HepG2 (cell line): Measurements from ENCODE around the gene DNAJB11. TPM values are rescaled to one million over a fixed set of nuclear protein-coding genes. Genes with fewer than 3 reads are reported as not detected.

ENCODE experiments used
- ARHGAP35 ChIP-seq: sonication (generic); formaldehyde crosslinking; IDR thresholded peaks from 2 replicates; pipeline ENCODE4 v1.9.0; 2022; ENCODE audit warnings: mild to moderate bottlenecking, inconsistent platforms, moderate library complexity, missing genetic modification reagents, borderline replicate concordance
- ATF5 ChIP-seq: sonication (generic); formaldehyde crosslinking; IDR thresholded peaks from 2 replicates; pipeline ENCODE4 v1.4.0; 2020; ENCODE audit warnings: mild to moderate bottlenecking, low read depth, missing genetic modification reagents
- KDM5B ChIP-seq: sonication (generic); formaldehyde crosslinking; IDR thresholded peaks from 2 replicates; pipeline ENCODE4 v1.4.0; 2020; ENCODE audit warnings: missing genetic modification reagents, mild to moderate bottlenecking, borderline replicate concordance
- LRRFIP1 ChIP-seq: sonication (generic); formaldehyde crosslinking; conservative IDR thresholded peaks from 2 replicates; pipeline ENCODE4 v1.4.0; 2020; ENCODE audit warnings: missing genetic modification reagents
- MYNN ChIP-seq: sonication (generic); formaldehyde crosslinking; IDR thresholded peaks from 2 replicates; pipeline ENCODE4 v1.4.0; 2020; ENCODE audit warnings: mild to moderate bottlenecking, low read depth, missing genetic modification reagents
- NFATC3 ChIP-seq: sonication (generic); formaldehyde crosslinking; IDR thresholded peaks from 2 replicates; pipeline ENCODE4 v1.5.1; 2020; ENCODE audit warnings: mild to moderate bottlenecking, missing genetic modification reagents
- ZNF432 ChIP-seq: sonication (generic); formaldehyde crosslinking; IDR thresholded peaks from 2 replicates; pipeline ENCODE4 v1.5.0; 2020; ENCODE audit warnings: missing genetic modification reagents, mild to moderate bottlenecking, borderline replicate concordance
- ZNF510 ChIP-seq: sonication (generic); formaldehyde crosslinking; IDR thresholded peaks from 2 replicates; pipeline ENCODE4 v1.4.0; 2020; ENCODE audit warnings: low read depth, mild to moderate bottlenecking, missing genetic modification reagents
- ZNF512 ChIP-seq: sonication (generic); formaldehyde crosslinking; IDR thresholded peaks from 2 replicates; pipeline ENCODE4 v1.4.0; 2020; ENCODE audit warnings: mild to moderate bottlenecking, missing genetic modification reagents
- ZNF709 ChIP-seq: sonication (generic); formaldehyde crosslinking; IDR thresholded peaks from 2 replicates; pipeline ENCODE4 v1.5.0; 2020; ENCODE audit warnings: mild to moderate bottlenecking, missing genetic modification reagents
- ZNF883 ChIP-seq: sonication (generic); formaldehyde crosslinking; IDR thresholded peaks from 2 replicates; pipeline ENCODE4 v1.5.1; 2020; ENCODE audit warnings: mild to moderate bottlenecking, missing genetic modification reagents; ENCODE audit errors: not compliant biosample characterization
- polyA plus RNA-seq, 8 experiments: library from polyadenylated mRNA; depleted of rRNA in 3 of 8; stranded (reverse) in 7 of 8; unstranded in 1 of 8; fragments of >200 nt; fragmentation: Illumina TruSeq in 4 of 8; extraction: Trizol in 4 of 8; gene quantifications; 2 replicates each; pipeline versions ENCODE4 v1.2.1 to v1.2.3, GENCODE V29; 2011 to 2016; ENCODE audit warnings: low read depth in 4 of 8, missing spikeins in 1 of 8, mixed read lengths in 1 of 8; ENCODE audit not compliant: insufficient read depth in 1 of 8
- total RNA-seq, 5 experiments: library from RNA; depleted of rRNA; stranded (reverse); fragments of >200 nt; fragmentation: Illumina TruSeq; extraction: Trizol; gene quantifications; 2 replicates each; pipeline ENCODE4 v1.2.3, GENCODE V29; 2016; ENCODE audit warnings: low read depth in 1 of 5
- TF ChIP-seq, protein P1 (sequence below): sonication (generic); formaldehyde crosslinking; IDR thresholded peaks from 2 replicates; pipeline ENCODE4 v1.5.0; 2020; ENCODE audit warnings: missing genetic modification reagents, mild to moderate bottlenecking, borderline replicate concordance
- TF ChIP-seq, protein P2 (sequence below): sonication (generic); formaldehyde crosslinking; IDR thresholded peaks from 2 replicates; pipeline ENCODE4 v1.8.0; 2022; ENCODE audit warnings: mild to moderate bottlenecking, missing genetic modification reagents
- TF ChIP-seq, protein P3 (sequence below): sonication (generic); formaldehyde crosslinking; IDR thresholded peaks from 2 replicates; pipeline ENCODE4 v1.8.0; 2022; ENCODE audit warnings: missing genetic modification reagents, mild to moderate bottlenecking, borderline replicate concordance
- TF ChIP-seq, protein P4 (sequence below): sonication (generic); formaldehyde crosslinking; IDR thresholded peaks from 2 replicates; pipeline ENCODE4 v1.8.0; 2022; ENCODE audit warnings: mild to moderate bottlenecking, missing genetic modification reagents, moderate library complexity
- TF ChIP-seq, protein P5 (sequence below): sonication (generic); formaldehyde crosslinking; IDR thresholded peaks from 2 replicates; pipeline ENCODE4 v1.4.0; 2020; ENCODE audit warnings: mild to moderate bottlenecking, missing genetic modification reagents

DNAJB11 gene
- total and polyA plus RNA-seq, 2 of the 13 experiments (the other 11 are each of a cell fraction or from before 2014, with no cell fraction given) = 41.0 to 132 TPM

- TF ChIP-seq, protein P1, sequence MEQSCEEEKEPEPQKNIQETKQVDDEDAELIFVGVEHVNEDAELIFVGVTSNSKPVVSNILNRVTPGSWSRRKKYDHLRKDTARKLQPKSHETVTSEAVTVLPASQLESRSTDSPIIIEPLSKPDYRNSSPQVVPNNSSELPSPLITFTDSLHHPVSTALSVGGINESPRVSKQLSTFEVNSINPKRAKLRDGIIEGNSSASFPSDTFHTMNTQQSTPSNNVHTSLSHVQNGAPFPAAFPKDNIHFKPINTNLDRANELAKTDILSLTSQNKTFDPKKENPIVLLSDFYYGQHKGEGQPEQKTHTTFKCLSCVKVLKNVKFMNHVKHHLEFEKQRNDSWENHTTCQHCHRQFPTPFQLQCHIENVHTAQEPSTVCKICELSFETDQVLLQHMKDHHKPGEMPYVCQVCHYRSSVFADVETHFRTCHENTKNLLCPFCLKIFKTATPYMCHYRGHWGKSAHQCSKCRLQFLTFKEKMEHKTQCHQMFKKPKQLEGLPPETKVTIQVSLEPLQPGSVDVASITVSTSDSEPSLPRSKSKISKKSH (CRISPR knock-in tag) = no peak
- TF ChIP-seq ARHGAP35 (CRISPR knock-in tag) = no peak
- TF ChIP-seq, protein P2, sequence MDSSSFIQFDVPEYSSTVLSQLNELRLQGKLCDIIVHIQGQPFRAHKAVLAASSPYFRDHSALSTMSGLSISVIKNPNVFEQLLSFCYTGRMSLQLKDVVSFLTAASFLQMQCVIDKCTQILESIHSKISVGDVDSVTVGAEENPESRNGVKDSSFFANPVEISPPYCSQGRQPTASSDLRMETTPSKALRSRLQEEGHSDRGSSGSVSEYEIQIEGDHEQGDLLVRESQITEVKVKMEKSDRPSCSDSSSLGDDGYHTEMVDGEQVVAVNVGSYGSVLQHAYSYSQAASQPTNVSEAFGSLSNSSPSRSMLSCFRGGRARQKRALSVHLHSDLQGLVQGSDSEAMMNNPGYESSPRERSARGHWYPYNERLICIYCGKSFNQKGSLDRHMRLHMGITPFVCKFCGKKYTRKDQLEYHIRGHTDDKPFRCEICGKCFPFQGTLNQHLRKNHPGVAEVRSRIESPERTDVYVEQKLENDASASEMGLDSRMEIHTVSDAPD = no peak
- no peak for TF ChIP-seq NFATC3
- TF ChIP-seq, protein P3, sequence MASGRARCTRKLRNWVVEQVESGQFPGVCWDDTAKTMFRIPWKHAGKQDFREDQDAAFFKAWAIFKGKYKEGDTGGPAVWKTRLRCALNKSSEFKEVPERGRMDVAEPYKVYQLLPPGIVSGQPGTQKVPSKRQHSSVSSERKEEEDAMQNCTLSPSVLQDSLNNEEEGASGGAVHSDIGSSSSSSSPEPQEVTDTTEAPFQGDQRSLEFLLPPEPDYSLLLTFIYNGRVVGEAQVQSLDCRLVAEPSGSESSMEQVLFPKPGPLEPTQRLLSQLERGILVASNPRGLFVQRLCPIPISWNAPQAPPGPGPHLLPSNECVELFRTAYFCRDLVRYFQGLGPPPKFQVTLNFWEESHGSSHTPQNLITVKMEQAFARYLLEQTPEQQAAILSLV (CRISPR knock-in tag) = no peak
- TF ChIP-seq KDM5B (CRISPR knock-in tag) = no peak
- TF ChIP-seq ZNF883 (CRISPR knock-in tag) = no peak
- no peak for TF ChIP-seq ATF5
- no peak for TF ChIP-seq LRRFIP1
- no peak for TF ChIP-seq ZNF432 (CRISPR knock-in tag)
- no peak for TF ChIP-seq ZNF512
- no peak for TF ChIP-seq ZNF709 (CRISPR knock-in tag)
- TF ChIP-seq, protein P4, sequence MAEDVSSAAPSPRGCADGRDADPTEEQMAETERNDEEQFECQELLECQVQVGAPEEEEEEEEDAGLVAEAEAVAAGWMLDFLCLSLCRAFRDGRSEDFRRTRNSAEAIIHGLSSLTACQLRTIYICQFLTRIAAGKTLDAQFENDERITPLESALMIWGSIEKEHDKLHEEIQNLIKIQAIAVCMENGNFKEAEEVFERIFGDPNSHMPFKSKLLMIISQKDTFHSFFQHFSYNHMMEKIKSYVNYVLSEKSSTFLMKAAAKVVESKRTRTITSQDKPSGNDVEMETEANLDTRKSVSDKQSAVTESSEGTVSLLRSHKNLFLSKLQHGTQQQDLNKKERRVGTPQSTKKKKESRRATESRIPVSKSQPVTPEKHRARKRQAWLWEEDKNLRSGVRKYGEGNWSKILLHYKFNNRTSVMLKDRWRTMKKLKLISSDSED (CRISPR knock-in tag) = no peak
- no peak for TF ChIP-seq MYNN (CRISPR knock-in tag)
- TF ChIP-seq ZNF510 (CRISPR knock-in tag) = no peak
- TF ChIP-seq, protein P5, sequence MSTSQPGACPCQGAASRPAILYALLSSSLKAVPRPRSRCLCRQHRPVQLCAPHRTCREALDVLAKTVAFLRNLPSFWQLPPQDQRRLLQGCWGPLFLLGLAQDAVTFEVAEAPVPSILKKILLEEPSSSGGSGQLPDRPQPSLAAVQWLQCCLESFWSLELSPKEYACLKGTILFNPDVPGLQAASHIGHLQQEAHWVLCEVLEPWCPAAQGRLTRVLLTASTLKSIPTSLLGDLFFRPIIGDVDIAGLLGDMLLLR (CRISPR knock-in tag) = no peak
Observed at GRCh38 chr3:186566772-186567071, 3.8 kb upstream of the DNAJB11 start (continued).
